ENCODE data around the gene WASF1.
"Not testable (repeated sequence)": the region's sequence is repeated elsewhere in the genome, so short reads cannot be mapped to it uniquely, and the experiment has no call there.

Gene WASF1

GRCh38 chr6:110083875-110084585, 95.4 kb downstream of the WASF1 start:
- DNase-seq: no peak

DNA sequence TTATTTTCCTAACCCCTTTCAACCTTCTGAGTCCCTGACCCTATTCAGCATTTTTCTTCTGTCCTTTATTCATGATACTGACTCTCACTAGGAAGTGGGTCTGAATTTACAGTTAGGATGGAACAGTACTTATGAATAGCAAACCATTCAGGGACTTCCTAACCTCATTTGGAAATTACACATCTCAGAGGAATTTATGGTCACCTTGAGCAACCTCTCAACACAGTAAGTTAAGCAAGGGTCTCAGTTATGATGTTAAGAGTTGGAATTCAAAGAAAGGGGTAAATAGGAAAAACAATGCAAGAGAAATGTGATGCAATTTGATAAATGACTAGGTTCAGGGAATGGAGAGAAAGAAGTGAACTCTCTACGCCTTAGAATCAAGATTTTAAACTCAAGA, 104.1 kb downstream of the WASF1 start:
- DNase-seq: no peak

GRCh38 chr6:110073474-110073873, 106.0 kb downstream of the WASF1 start:
- DNase-seq: not testable (repeated sequence)

GRCh38 chr6:110068592-110068967, 110.9 kb downstream of the WASF1 start:
- DNase-seq: no peak

- DNase-seq: no peak
Observed at GRCh38 chr6:110067837-110068591, 111.5 kb downstream of the WASF1 start.

DNA sequence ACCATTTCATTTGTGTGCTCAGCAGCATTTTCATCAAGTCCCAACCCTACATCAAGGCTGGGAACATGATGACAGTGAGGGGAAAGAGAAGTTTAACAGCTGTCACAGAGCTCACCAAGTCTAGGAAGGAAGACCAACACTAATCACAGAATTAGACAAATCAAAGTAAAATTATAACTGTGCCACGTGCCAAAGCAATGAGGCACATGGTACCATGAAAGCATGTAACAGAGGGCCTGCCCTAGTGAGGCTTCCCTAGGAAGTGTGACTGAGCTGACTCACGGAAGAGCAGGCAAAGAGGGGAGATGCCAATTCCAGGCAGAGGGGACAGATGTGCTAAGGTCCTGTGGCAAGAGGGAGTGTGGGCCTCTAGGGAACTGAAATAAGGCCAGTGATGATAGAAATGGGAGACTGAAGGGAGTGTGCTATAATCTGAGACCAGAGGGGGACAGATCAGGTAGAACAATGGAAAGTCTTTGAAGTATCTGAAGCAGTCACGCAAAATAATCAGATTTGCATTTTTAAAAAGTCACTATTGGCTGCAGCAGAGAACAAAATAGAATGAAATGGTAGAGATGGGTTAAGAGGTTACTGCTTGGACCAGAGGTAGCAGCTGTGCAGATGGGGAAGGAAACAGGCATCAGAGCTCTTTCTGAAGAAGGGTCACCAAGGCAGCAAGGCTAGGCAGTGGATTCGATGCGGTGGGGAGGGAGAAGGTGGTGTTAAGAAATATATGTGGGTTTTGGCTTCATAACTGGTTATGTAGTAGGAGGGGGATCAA, 114.5 kb downstream of the WASF1 start:
- DNase-seq: no peak

DNA sequence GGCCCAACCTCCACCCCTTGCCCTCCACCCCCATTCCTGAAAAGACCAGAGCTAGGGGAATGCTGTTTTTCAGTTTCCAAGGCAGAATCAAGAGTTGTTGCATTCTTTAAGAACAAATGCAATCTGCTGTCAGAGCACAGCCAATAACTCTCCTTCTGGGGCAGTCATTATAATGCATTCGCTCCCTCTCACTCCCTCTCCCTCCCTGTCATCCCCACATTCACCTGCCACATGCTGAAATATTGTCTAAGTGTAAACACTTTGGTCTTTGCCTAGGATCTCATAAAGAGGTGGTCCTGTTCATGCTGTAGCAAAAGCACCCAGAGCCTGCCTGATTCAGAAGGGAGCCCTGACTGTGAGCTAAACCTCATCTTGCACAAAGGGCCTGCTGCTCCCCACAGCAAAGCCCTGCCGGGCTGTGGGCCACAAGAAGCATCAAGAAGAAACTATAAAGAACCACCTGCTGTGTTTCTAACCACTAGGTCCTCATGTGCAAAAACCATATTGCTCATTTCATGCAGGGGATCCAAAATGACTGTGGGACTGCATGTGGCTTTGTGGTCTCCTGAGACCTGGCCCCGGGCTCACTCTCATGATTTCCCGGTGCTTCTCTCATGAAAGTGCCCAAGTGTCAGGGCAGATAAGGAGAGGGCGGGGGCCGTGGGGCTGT, 115.7 kb downstream of the WASF1 start:
- no peak for DNase-seq

- no peak for DNase-seq
Observed at GRCh38 chr6:110055387-110055735, 124.1 kb downstream of the WASF1 start.

- no peak for DNase-seq
Observed at GRCh38 chr6:110054664-110055386, 124.6 kb downstream of the WASF1 start.

- DNase-seq: no peak
Observed at GRCh38 chr6:110053395-110054240, 125.9 kb downstream of the WASF1 start.

GRCh38 chr6:110050440-110050813, 129.0 kb downstream of the WASF1 start:
- no peak for DNase-seq
